GM12892 (cell line): ENCODE results near the gene PFN1.

Experiments used
- POLR2A ChIP-seq: IDR thresholded peaks from 2 replicates; pipeline ENCODE4 v1.6.1; 2011; ENCODE audit warnings: low read depth, low read length, control low read depth
- POLR2AphosphoS5 ChIP-seq: IDR thresholded peaks from 2 replicates; pipeline ENCODE4 v1.6.1; 2011; ENCODE audit warnings: low read depth, low read length, control low read depth

DNA sequence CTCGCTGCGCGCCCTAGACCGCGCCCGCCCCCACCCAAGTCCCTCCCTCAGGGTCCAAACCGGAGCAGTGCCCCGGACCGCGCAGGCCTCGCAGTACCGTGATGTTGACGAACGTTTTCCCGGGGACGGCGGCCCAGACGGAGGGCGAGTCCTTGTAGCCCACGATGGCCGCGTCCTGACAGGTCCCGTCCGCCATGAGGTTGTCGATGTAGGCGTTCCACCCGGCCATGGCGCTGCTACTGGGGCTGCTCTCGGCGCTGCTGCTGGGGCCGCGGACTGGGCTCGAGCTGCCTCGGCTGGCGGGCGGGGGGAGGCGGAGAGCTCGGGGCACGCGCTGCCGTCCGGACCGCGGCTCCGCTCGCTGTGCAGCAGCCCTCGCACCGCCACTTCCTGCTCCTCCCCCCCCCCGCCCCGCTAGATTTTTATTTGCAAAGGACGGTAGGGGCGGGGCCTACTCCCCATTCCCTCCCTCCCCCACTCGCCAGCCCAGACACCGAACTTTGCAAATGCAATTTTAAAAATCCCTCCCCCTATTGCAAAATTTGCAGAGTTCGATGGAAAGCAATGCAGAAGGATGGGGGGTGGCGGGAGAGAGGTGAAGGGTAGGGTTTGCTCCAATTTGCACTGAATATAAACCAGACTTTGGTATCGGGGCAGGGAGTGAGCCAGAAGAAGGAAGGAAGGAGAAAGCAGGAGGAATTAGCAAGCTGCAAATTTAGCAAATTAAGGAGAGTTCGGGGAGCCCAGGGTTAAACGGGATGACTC is at the start of gene PFN1:
- TF ChIP-seq POLR2AphosphoS5: peak; percentile 92
- TF ChIP-seq POLR2A: peak; percentile 94
